Progenitor cell of endocrine pancreas (in vitro differentiated cells): ENCODE data around the gene HINFP. TPM values are rescaled to one million over a fixed set of nuclear protein-coding genes. Genes with fewer than 3 reads are reported as not detected.
A peak's percentile ranks its signal among the peaks of the same experiment; 100 is the strongest.
"Not testable (repeated sequence)": the region's sequence is repeated elsewhere in the genome, so short reads cannot be mapped to it uniquely, and the experiment has no call there.

Experiments used
- DNase-seq: peaks from one replicate; pipeline ENCODE4 v3.0.0; 2021; ENCODE audit warnings: low spot score; ENCODE audit not compliant: unreplicated experiment
- H3K27ac Mint-ChIP-seq: 2 replicates; pipeline ENCODE4 v1.8.0; 2021; ENCODE audit warnings: mild to moderate bottlenecking, moderate library complexity, mixed read lengths
- H3K27me3 Mint-ChIP-seq: 2 replicates; pipeline ENCODE4 v1.8.0; 2021; ENCODE audit warnings: mixed read lengths
- H3K36me3 Mint-ChIP-seq: 2 replicates; pipeline ENCODE4 v1.8.0; 2022; ENCODE audit warnings: mixed read lengths; ENCODE audit not compliant: insufficient read depth
- H3K4me1 Mint-ChIP-seq: 2 replicates; pipeline ENCODE4 v1.8.0; 2021; ENCODE audit warnings: low read depth, mixed read lengths
- H3K4me3 Mint-ChIP-seq: 2 replicates; pipeline ENCODE4 v1.8.0; 2021; ENCODE audit warnings: low read depth, mild to moderate bottlenecking, moderate library complexity, mixed read lengths
- H3K9me3 Mint-ChIP-seq: 2 replicates; pipeline ENCODE4 v1.8.0; 2021; ENCODE audit warnings: low read depth, mixed read lengths
- total RNA-seq: library from RNA; stranded (reverse); gene quantifications from 2 replicates; pipeline ENCODE4 v1.2.1, GENCODE V29; 2021
- TF ChIP-seq, protein P1 (sequence below): fragments of 200-600 bp; sonication (generic); IDR thresholded peaks from one replicate; pipeline ENCODE4 v1.5.0; 2021; ENCODE audit warnings: antibody characterized with exemption, mild to moderate bottlenecking; ENCODE audit not compliant: unreplicated experiment

HINFP gene
- total RNA-seq, 1 donor from 2014 or later: 48.7 TPM

DNA sequence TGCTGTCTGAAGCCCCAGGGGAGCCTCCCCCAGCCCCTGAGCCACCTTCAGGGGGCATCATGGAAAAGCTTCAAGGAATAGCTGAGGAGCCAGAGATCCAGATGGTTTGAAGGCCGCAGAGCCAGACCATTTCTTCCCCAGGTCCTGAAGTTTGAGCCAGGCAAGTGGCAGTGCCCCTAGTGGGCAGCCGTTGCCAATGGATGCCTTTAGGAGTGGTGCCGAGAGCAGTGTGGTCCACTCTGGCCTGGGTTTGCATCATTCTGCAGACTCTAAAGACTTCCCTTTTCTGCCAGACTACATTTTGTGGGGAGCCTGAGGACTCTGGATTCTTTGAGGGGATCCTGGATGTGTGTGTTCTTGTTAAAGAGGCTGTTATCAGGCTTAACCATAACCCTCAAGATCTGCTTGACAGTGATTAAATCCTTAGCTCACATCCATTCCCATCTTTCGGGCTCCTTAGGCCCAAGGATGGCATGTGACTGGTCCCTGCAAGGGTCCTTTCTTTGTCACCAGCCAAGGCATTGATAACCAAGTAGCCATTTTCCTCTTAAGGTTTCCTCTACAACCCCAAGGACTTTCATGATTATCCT, 13.1 kb downstream of the HINFP start:
- Mint-ChIP-seq H3K36me3 (peaks cover 9% of the 10 kb centered on the region), H3K9me3 (no peaks in the 10 kb centered on the region), H3K27me3 (peaks cover 10% of the 10 kb centered on the region), H3K27ac (no peak overlapping the region), H3K4me1 (no peaks in the 10 kb centered on the region), H3K4me3 (no peak overlapping the region)
- no peak for DNase-seq
- TF ChIP-seq, protein P1, sequence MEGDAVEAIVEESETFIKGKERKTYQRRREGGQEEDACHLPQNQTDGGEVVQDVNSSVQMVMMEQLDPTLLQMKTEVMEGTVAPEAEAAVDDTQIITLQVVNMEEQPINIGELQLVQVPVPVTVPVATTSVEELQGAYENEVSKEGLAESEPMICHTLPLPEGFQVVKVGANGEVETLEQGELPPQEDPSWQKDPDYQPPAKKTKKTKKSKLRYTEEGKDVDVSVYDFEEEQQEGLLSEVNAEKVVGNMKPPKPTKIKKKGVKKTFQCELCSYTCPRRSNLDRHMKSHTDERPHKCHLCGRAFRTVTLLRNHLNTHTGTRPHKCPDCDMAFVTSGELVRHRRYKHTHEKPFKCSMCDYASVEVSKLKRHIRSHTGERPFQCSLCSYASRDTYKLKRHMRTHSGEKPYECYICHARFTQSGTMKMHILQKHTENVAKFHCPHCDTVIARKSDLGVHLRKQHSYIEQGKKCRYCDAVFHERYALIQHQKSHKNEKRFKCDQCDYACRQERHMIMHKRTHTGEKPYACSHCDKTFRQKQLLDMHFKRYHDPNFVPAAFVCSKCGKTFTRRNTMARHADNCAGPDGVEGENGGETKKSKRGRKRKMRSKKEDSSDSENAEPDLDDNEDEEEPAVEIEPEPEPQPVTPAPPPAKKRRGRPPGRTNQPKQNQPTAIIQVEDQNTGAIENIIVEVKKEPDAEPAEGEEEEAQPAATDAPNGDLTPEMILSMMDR: peak; percentile 53

- H3K27ac Mint-ChIP-seq, H3K9me3 Mint-ChIP-seq: not testable (repeated sequence)
Measured at GRCh38 chr11:119139276-119139675, 17.9 kb downstream of the HINFP start.

GRCh38 chr11:119144825-119145486, 23.6 kb downstream of the HINFP start:
- DNase-seq: peak; percentile 42
- no peak overlapping the region for H3K4me3 Mint-ChIP-seq
- no peak overlapping the region for H3K27ac Mint-ChIP-seq
- TF ChIP-seq, protein P1: peak; percentile 59
- H3K36me3 Mint-ChIP-seq: no peaks in the 10 kb centered on the region
- peaks cover 49% of the 10 kb centered on the region for H3K27me3 Mint-ChIP-seq
- H3K4me1 Mint-ChIP-seq: no peaks in the 10 kb centered on the region
- H3K9me3 Mint-ChIP-seq: no peaks in the 10 kb centered on the region

More at GRCh38 chr11:119139276-119139675, 17.9 kb downstream of the HINFP start:
- H3K4me3 Mint-ChIP-seq, H3K36me3 Mint-ChIP-seq, H3K4me1 Mint-ChIP-seq, DNase-seq: not testable (repeated sequence)
- peaks cover 20% of the 10 kb centered on the region for H3K27me3 Mint-ChIP-seq

DNA sequence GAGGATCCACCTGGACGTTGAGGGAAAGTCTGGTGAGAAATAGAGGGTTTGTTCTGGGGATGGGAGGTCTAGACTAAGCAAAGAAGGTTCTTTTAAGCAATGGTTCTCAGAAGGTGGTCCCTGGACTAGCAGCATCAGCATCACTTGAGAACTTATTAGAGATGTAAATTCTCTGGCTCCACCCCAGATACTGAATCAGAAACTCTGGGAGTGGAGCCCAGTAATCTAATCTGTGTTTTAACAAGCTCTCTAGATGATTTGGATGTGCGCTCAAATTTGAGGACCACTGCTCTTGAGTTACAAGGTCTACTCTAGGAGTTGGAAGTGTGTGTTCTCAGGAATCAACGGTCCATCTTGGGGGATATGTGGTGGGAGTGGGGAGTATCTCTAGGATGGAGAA, 24.2 kb downstream of the HINFP start:
- no peak for DNase-seq
- Mint-ChIP-seq H3K4me3 (no peak overlapping the region), H3K36me3 (no peaks in the 10 kb centered on the region), H3K27me3 (peaks cover 55% of the 10 kb centered on the region), H3K27ac (no peak overlapping the region), H3K9me3 (no peaks in the 10 kb centered on the region), H3K4me1 (no peaks in the 10 kb centered on the region)
- TF ChIP-seq, protein P1: no peak

GRCh38 chr11:119147604-119148333, 26.4 kb downstream of the HINFP start:
- Mint-ChIP-seq H3K4me1 (no peaks in the 10 kb centered on the region), H3K36me3 (no peaks in the 10 kb centered on the region), H3K4me3 (peak overlapping the region; percentile 41), H3K27me3 (peaks cover 75% of the 10 kb centered on the region), H3K9me3 (no peaks in the 10 kb centered on the region), H3K27ac (no peak overlapping the region)
- no peak for DNase-seq
- TF ChIP-seq, protein P1: no peak
